ENCODE measurements around the gene MXD3.

MXD3 gene

DNA sequence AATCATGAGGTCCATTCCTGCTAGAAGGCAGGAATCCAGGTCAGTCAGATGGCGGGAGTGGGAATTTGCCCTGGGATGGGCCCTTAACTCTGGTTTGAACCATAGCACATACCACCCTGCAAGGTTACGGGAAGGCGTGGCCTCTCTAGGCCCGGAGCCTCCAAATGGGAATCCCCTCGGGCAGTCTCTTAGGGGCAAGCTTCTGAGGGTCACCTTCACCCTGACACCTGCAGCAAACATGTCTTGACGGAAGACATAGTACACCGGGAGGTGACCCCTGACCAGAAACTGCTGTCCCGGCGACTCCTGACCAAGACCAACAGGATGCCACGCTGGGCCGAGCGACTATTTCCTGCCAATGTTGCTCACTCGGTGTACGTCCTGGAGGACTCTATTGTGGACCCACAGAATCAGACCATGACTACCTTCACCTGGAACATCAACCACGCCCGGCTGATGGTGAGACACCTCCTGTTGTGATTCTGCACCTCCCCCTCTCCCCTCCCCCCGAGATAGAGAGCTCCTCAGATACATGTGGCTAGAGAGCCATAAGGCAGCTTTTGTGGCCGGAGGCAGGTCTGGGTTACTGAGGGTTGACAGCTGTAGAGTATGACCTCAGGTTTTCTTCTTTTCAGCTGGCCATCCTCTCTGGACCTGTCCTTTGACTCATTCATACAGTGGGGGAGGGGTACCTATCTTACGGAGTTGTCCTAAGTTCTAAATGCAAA is 7.1 kb downstream of the MXD3 start:
- TF ChIP-seq GATA2 (IDR thresholded peaks at IDR 0.05; ENCODE audit: low read depth, low read length): no peak
- TF ChIP-seq GATA3 (IDR thresholded peaks at IDR 0.05; ENCODE audit: low read depth, low read length): no peak

DNA sequence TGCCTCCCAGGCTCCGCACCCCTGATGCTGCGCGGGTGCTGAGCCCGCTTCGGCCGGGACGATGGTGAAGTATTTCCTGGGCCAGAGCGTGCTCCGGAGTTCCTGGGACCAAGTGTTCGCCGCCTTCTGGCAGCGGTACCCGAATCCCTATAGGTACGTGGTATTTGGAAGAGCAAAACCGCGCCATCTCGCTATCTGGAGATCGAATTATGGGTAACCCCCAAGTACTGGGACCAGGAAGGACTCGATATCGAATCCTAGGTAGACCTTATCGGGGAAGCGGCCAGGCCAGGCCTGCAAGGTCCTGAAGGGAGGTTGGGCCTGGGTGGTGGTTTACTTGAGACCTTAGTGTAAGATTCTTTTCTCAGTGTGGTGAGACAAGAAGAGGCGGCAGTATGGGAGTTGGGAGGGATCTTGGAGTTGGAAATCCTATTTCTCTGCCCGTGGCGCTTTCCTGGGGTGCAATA is 7.7 kb downstream of the MXD3 start:
- TF ChIP-seq GATA3 (IDR thresholded peaks at IDR 0.05; ENCODE audit: low read depth, low read length): no peak

DNA sequence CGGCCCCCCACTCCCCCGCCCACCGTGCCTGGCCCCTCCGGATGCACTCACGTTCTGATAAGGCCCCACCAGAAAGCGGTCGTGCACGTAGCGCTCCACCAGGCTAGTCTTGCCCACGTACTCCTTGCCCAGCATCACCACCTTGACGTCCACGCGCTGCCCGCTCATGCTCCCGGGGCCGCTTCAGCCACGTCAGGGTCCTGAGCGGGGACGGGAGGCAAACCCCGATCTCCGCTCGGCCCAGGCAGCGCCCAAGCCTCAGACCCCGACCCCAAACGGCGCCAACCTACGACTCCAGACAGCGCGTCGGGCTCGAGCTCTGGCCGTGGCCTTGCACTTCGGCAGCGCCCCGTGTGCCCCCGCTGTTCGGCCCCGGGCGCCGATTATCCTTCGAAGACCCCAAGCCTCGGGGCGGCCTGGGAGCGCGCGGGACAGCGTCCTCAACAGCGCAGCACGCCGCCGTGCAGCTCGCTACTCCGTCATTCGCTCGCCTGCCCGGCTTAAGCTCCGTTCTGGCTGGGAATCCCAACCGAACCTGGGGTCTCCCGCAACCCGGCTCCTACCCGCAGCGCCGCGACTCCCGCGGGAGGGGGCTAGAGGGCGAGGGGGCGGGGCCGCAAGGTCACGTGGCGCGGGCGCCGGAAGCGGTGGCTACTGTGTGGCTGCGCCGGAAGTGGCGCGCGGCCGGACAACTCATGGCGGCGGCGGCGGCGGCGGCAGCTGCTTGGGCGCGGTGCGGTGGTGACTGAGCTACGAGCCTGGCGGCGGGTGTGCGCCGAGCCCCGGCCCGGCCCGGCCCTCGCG is 8.4 kb downstream of the MXD3 start, which contains the start of the genes PRELID1 and RAB24:
Gene PRELID1, plus strand, starts transcription at position 679 of the 804 bp plus-strand sequence. CDS start 187 bp downstream, outside the sequence.
Gene RAB24, minus strand, starts transcription at position 599 of the 804 bp plus-strand sequence. Its CDS starts 431 bp downstream, at position 168.
- TF ChIP-seq GATA2 (IDR thresholded peaks at IDR 0.05; ENCODE audit: low read depth, low read length): no peak
- TF ChIP-seq GATA3 (IDR thresholded peaks at IDR 0.05; ENCODE audit: low read depth, low read length): no peak

- TF ChIP-seq GATA2 (IDR thresholded peaks at IDR 0.05; ENCODE audit: low read depth, low read length) (no peak), GATA3 (IDR thresholded peaks at IDR 0.05; ENCODE audit: low read depth, low read length) (no peak)
Observed at GRCh38 chr5:177302354-177303110, 9.2 kb downstream of the MXD3 start.

- TF ChIP-seq GATA2 (IDR thresholded peaks at IDR 0.05; ENCODE audit: low read depth, low read length) (no peak), GATA3 (IDR thresholded peaks at IDR 0.05; ENCODE audit: low read depth, low read length) (no peak)
Observed at GRCh38 chr5:177301503-177302165, 10.1 kb downstream of the MXD3 start.

DNA sequence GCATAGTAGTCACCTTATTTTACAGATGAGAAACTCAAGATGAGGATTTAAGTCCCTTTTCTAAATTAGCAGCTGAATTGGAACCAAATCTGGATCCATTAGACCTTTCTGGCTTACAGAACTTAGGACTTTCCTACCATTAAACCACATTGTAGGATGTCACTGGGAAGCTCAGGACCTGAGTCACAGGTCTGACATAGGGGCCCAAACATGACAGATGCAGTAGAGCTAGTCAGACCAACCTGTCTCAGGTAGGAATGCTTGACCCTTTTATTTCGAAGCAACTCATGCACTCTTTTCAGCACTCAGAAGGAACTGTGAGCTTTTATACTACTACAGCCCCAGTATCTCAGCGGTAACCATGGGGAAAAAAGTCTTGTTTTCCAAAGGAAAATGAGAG is 10.7 kb downstream of the MXD3 start:
- no peak for TF ChIP-seq GATA3 (IDR thresholded peaks at IDR 0.05; ENCODE audit: low read depth, low read length)
- TF ChIP-seq GATA2 (IDR thresholded peaks at IDR 0.05; ENCODE audit: low read depth, low read length): no peak

DNA sequence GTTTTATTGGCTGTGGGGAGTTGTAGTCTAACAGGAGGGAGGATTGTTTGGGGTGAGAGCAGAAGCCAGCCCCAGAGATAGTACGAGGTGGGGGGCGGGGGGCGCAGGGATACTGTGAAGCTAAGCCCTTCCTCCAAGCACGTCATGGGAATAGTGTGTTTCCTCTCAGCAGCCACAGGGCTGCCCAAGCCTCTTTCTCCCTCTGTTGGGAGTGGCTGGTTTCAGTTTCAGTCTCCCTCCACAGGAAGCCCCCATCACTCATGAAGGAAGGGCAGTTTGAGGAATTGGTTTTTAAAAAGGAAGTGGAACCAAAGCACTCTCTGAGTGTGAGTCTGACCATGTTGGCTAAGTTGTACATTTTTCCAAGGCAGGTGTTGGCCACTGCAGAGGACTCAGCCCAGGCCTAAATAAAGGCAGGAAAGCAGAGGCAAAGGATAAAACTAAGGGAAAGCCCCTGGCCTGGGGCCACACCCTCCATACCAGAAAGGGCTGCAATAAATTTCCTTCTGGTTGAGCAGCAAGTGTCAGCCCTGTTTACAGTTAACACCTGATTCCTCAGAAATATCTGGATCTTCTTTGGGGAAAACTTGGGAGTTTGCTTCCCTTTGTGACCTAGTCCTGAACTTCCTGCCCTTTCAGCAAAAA is 11.3 kb downstream of the MXD3 start:
- TF ChIP-seq GATA3 (IDR thresholded peaks at IDR 0.05; ENCODE audit: low read depth, low read length) (no peak), GATA2 (IDR thresholded peaks at IDR 0.05; ENCODE audit: low read depth, low read length) (no peak)

GRCh38 chr5:177299697-177300096 is 12.0 kb downstream of the MXD3 start:
- no peak for TF ChIP-seq GATA3 (IDR thresholded peaks at IDR 0.05; ENCODE audit: low read depth, low read length)
- TF ChIP-seq GATA2 (IDR thresholded peaks at IDR 0.05; ENCODE audit: low read depth, low read length): no peak

DNA sequence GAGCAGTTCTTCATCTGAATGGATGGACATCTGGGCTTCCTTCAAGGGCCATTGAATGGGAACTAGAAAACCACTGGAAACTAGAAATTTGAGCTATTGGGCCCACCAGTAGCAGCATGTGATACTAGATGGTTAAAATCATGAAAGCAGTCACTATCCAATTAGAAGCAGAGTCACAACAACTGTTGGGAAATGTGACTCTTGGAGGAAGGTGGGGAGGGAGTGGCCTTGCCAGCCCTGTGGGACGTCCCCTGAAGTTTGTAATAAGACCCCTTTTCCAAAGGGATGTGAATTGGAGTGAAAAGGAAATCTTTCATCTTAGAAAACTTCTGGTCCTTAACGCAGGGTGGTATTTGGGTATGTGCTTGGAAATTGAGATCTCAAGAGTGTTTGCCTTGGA is 13.8 kb downstream of the MXD3 start:
- TF ChIP-seq GATA2 (IDR thresholded peaks at IDR 0.05; ENCODE audit: low read depth, low read length) (no peak), GATA3 (IDR thresholded peaks at IDR 0.05; ENCODE audit: low read depth, low read length) (no peak)

DNA sequence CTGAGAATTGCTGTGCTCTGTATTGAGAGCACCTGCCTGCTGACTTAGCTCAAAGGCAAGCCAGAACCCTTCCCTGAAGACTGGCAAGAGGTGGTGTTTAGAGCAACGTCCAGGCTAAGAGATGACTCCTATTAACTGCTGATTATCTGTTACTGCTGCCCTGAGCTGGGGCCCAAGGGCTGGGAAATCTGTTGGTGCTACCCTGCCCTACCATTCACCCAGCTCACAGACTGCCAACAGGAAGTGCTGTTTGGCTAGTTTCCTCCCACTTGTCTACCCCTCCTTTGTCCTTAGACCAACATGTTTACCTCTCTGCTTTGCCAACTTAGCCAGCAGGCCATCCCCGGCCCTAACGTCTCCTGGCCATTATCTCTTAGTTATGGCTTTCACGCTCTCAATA is 15.1 kb downstream of the MXD3 start:
- TF ChIP-seq GATA2 (IDR thresholded peaks at IDR 0.05; ENCODE audit: low read depth, low read length) (no peak), GATA3 (IDR thresholded peaks at IDR 0.05; ENCODE audit: low read depth, low read length) (no peak)

GRCh38 chr5:177295924-177296323 is 15.8 kb downstream of the MXD3 start:
- no peak for TF ChIP-seq GATA3 (IDR thresholded peaks at IDR 0.05; ENCODE audit: low read depth, low read length)
- TF ChIP-seq GATA2 (IDR thresholded peaks at IDR 0.05; ENCODE audit: low read depth, low read length): no peak

GRCh38 chr5:177294632-177295031 is 17.1 kb downstream of the MXD3 start:
- no peak for TF ChIP-seq GATA2 (IDR thresholded peaks at IDR 0.05; ENCODE audit: low read depth, low read length)
- no peak for TF ChIP-seq GATA3 (IDR thresholded peaks at IDR 0.05; ENCODE audit: low read depth, low read length)

All from SH-SY5Y (cell line).